OCI-LY7 (cell line): Measurements from ENCODE around the gene SNCAIP.

Source experiments
- CTCF ChIP-seq: fragments of 200-600 bp; sonication (generic); conservative IDR thresholded peaks from 2 replicates; pipeline ENCODE4 v1.5.1; 2014; ENCODE audit warnings: mild to moderate bottlenecking, antibody characterized with exemption, low read length, moderate library complexity, mixed read lengths
- EZH2phosphoT487 ChIP-seq: fragments of 200-600 bp; sonication (generic); IDR thresholded peaks from 2 replicates; pipeline ENCODE4 v1.6.1; 2018; ENCODE audit warnings: low read depth, borderline replicate concordance, mild to moderate bottlenecking, mixed run types, antibody characterized with exemption, low read length, moderate library complexity, mixed read lengths

GRCh38 chr5:122473941-122474340 lies 161.9 kb downstream of the SNCAIP start:
- no peak for TF ChIP-seq CTCF
- no peak for TF ChIP-seq EZH2phosphoT487
